ENCODE data around the gene FAM200C. TPM values are rescaled to one million over a fixed set of nuclear protein-coding genes. Genes with fewer than 3 reads are reported as not detected.

Gene FAM200C
- total RNA-seq, 4 donors from 2014 or later = 0.87 to 3.2 (median 1.8) TPM

GRCh38 chr5:160378330-160378729, 21.5 kb downstream of the FAM200C start:
- no peak overlapping the region for H3K27ac ChIP-seq
- no peak for TF ChIP-seq POLR2A (IDR thresholded peaks at IDR 0.05)
- TF ChIP-seq CTCF (IDR thresholded peaks at IDR 0.05) = no peak
- H3K4me3 ChIP-seq = no peak overlapping the region
- intact Hi-C loops (cut with DNase I) = no loop called here
- no peaks in the 10 kb centered on the region for H3K9me3 ChIP-seq
- no peak for DNase-seq
- no peaks in the 10 kb centered on the region for H3K36me3 ChIP-seq
- H3K27me3 ChIP-seq = no peaks in the 10 kb centered on the region
- 56 to 85% methylated on average over 2 of the region's 2 CpGs for WGBS, 2 donors
- no peaks in the 10 kb centered on the region for H3K4me1 ChIP-seq

GRCh38 chr5:160377651-160378050, 22.2 kb downstream of the FAM200C start:
- 58 to 78% methylated on average over 5 of the region's 5 CpGs for WGBS, 2 donors
- TF ChIP-seq POLR2A (IDR thresholded peaks at IDR 0.05) = no peak
- no peak for TF ChIP-seq CTCF (IDR thresholded peaks at IDR 0.05)
- Histone ChIP-seq H3K4me3 (no peak overlapping the region), H3K9me3 (no peaks in the 10 kb centered on the region), H3K36me3 (no peaks in the 10 kb centered on the region), H3K4me1 (no peaks in the 10 kb centered on the region), H3K27me3 (no peaks in the 10 kb centered on the region), H3K27ac (no peak overlapping the region)
- DNase-seq = no peak
- intact Hi-C loops (cut with DNase I) = no loop called here

GRCh38 chr5:160376416-160376815, 23.4 kb downstream of the FAM200C start:
- H3K27ac ChIP-seq = no peak overlapping the region
- no peak for TF ChIP-seq CTCF (IDR thresholded peaks at IDR 0.05)
- no peak for TF ChIP-seq POLR2A (IDR thresholded peaks at IDR 0.05)
- no peaks in the 10 kb centered on the region for H3K9me3 ChIP-seq
- intact Hi-C loops (cut with DNase I) = no loop called here
- no peak overlapping the region for H3K4me3 ChIP-seq
- no peak for DNase-seq
- H3K36me3 ChIP-seq = no peaks in the 10 kb centered on the region
- no peaks in the 10 kb centered on the region for H3K27me3 ChIP-seq
- H3K4me1 ChIP-seq = no peaks in the 10 kb centered on the region

GRCh38 chr5:160375701-160376100, 24.2 kb downstream of the FAM200C start:
- Histone ChIP-seq H3K9me3 (no peaks in the 10 kb centered on the region), H3K27ac (no peak overlapping the region), H3K4me3 (no peak overlapping the region), H3K4me1 (peaks cover 0 to 5% (median 1%) of the 10 kb centered on the region in 3 donors), H3K36me3 (no peaks in the 10 kb centered on the region), H3K27me3 (no peaks in the 10 kb centered on the region)
- intact Hi-C loops (cut with DNase I) = no loop called here
- DNase-seq = no peak
- 64 to 78% methylated on average over 2 of the region's 2 CpGs for WGBS, 2 donors
- TF ChIP-seq POLR2A (IDR thresholded peaks at IDR 0.05) (no peak), CTCF (IDR thresholded peaks at IDR 0.05) (no peak)

GRCh38 chr5:160375166-160375565, 24.7 kb downstream of the FAM200C start:
- TF ChIP-seq CTCF (IDR thresholded peaks at IDR 0.05) (no peak), POLR2A (IDR thresholded peaks at IDR 0.05) (no peak)
- intact Hi-C loops (cut with DNase I) = no loop called here
- DNase-seq = no peak

More at GRCh38 chr5:160375166-160375565, 24.7 kb downstream of the FAM200C start:
- Histone ChIP-seq H3K4me1 (peaks cover 0 to 11% (median 6%) of the 10 kb centered on the region in 3 donors), H3K9me3 (no peaks in the 10 kb centered on the region), H3K27me3 (peaks cover 0 to 4% (median 0%) of the 10 kb centered on the region in 4 donors), H3K4me3 (no peak overlapping the region), H3K36me3 (no peaks in the 10 kb centered on the region), H3K27ac (no peak overlapping the region)

Data from esophagus squamous epithelium (tissue), 5 donors.